ENCODE measurements around the gene CRMP1.
"Not testable (repeated sequence)": the region's sequence is repeated elsewhere in the genome, so short reads cannot be mapped to it uniquely, and the experiment has no call there.

The CRMP1 gene

GRCh38 chr4:5821665-5822358, 71.1 kb downstream of the CRMP1 start:
- Histone ChIP-seq H3K27me3 (ENCODE audit: control insufficient read depth, insufficient read depth, low read length) (no peaks in the 10 kb centered on the region), H3K4me1 (ENCODE audit: control insufficient read depth, insufficient read depth, low read length) (peaks cover 21% of the 10 kb centered on the region), H3K9me3 (ENCODE audit: control insufficient read depth, low read length) (no peaks in the 10 kb centered on the region), H3K4me3 (ENCODE audit: low read length) (no peak overlapping the region), H3K36me3 (ENCODE audit: control insufficient read depth, insufficient read depth, low read length) (no peaks in the 10 kb centered on the region), H3K9ac (ENCODE audit: low read length) (no peak overlapping the region)

- Histone ChIP-seq H3K27me3 (ENCODE audit: control insufficient read depth, insufficient read depth, low read length) (no peaks in the 10 kb centered on the region), H3K36me3 (ENCODE audit: control insufficient read depth, insufficient read depth, low read length) (no peaks in the 10 kb centered on the region), H3K9ac (ENCODE audit: low read length) (no peak overlapping the region), H3K4me1 (ENCODE audit: control insufficient read depth, insufficient read depth, low read length) (peaks cover under 1% of the 10 kb centered on the region), H3K4me3 (ENCODE audit: low read length) (no peak overlapping the region), H3K9me3 (ENCODE audit: control insufficient read depth, low read length) (no peaks in the 10 kb centered on the region)
Observed at GRCh38 chr4:5816851-5817375, 76.0 kb downstream of the CRMP1 start.

- no peaks in the 10 kb centered on the region for H3K27me3 ChIP-seq (ENCODE audit: control insufficient read depth, insufficient read depth, low read length)
- no peaks in the 10 kb centered on the region for H3K36me3 ChIP-seq (ENCODE audit: control insufficient read depth, insufficient read depth, low read length)
- H3K4me1 ChIP-seq (ENCODE audit: control insufficient read depth, insufficient read depth, low read length), result no peaks in the 10 kb centered on the region
- no peak overlapping the region for H3K4me3 ChIP-seq (ENCODE audit: low read length)
- H3K9ac ChIP-seq (ENCODE audit: low read length), result no peak overlapping the region
- H3K9me3 ChIP-seq (ENCODE audit: control insufficient read depth, low read length), result no peaks in the 10 kb centered on the region
Observed at GRCh38 chr4:5816101-5816500, 76.8 kb downstream of the CRMP1 start.

GRCh38 chr4:5815641-5816040, 77.2 kb downstream of the CRMP1 start:
- no peak overlapping the region for H3K4me3 ChIP-seq (ENCODE audit: low read length)
- no peaks in the 10 kb centered on the region for H3K36me3 ChIP-seq (ENCODE audit: control insufficient read depth, insufficient read depth, low read length)
- no peaks in the 10 kb centered on the region for H3K27me3 ChIP-seq (ENCODE audit: control insufficient read depth, insufficient read depth, low read length)
- H3K9me3 ChIP-seq (ENCODE audit: control insufficient read depth, low read length), result no peaks in the 10 kb centered on the region
- H3K4me1 ChIP-seq (ENCODE audit: control insufficient read depth, insufficient read depth, low read length), result no peaks in the 10 kb centered on the region
- no peak overlapping the region for H3K9ac ChIP-seq (ENCODE audit: low read length)

- Histone ChIP-seq H3K36me3 (ENCODE audit: control insufficient read depth, insufficient read depth, low read length) (peaks cover 5% of the 10 kb centered on the region), H3K4me1 (ENCODE audit: control insufficient read depth, insufficient read depth, low read length) (no peaks in the 10 kb centered on the region), H3K4me3 (ENCODE audit: low read length) (no peak overlapping the region), H3K27me3 (ENCODE audit: control insufficient read depth, insufficient read depth, low read length) (no peaks in the 10 kb centered on the region), H3K9me3 (ENCODE audit: control insufficient read depth, low read length) (no peaks in the 10 kb centered on the region), H3K9ac (ENCODE audit: low read length) (no peak overlapping the region)
Observed at GRCh38 chr4:5814421-5814820, 78.5 kb downstream of the CRMP1 start.

GRCh38 chr4:5813882-5814255, 79.0 kb downstream of the CRMP1 start:
- Histone ChIP-seq H3K36me3 (ENCODE audit: control insufficient read depth, insufficient read depth, low read length) (peaks cover 5% of the 10 kb centered on the region), H3K4me1 (ENCODE audit: control insufficient read depth, insufficient read depth, low read length) (no peaks in the 10 kb centered on the region), H3K9me3 (ENCODE audit: control insufficient read depth, low read length) (no peaks in the 10 kb centered on the region), H3K27me3 (ENCODE audit: control insufficient read depth, insufficient read depth, low read length) (no peaks in the 10 kb centered on the region), H3K4me3 (ENCODE audit: low read length) (no peak overlapping the region), H3K9ac (ENCODE audit: low read length) (no peak overlapping the region)

- H3K9ac ChIP-seq (ENCODE audit: low read length), result no peak overlapping the region
- no peak overlapping the region for H3K4me3 ChIP-seq (ENCODE audit: low read length)
- H3K9me3 ChIP-seq (ENCODE audit: control insufficient read depth, low read length), result no peaks in the 10 kb centered on the region
- H3K27me3 ChIP-seq (ENCODE audit: control insufficient read depth, insufficient read depth, low read length), result no peaks in the 10 kb centered on the region
- H3K4me1 ChIP-seq (ENCODE audit: control insufficient read depth, insufficient read depth, low read length), result no peaks in the 10 kb centered on the region
- H3K36me3 ChIP-seq (ENCODE audit: control insufficient read depth, insufficient read depth, low read length), result peaks cover 5% of the 10 kb centered on the region
Observed at GRCh38 chr4:5812506-5813229, 80.2 kb downstream of the CRMP1 start.

- H3K9me3 ChIP-seq (ENCODE audit: control insufficient read depth, low read length); H3K36me3 ChIP-seq (ENCODE audit: control insufficient read depth, insufficient read depth, low read length); H3K27me3 ChIP-seq (ENCODE audit: control insufficient read depth, insufficient read depth, low read length); H3K4me1 ChIP-seq (ENCODE audit: control insufficient read depth, insufficient read depth, low read length); H3K4me3 ChIP-seq (ENCODE audit: low read length); H3K9ac ChIP-seq (ENCODE audit: low read length): not testable (repeated sequence)
Observed at GRCh38 chr4:5812057-5812456, 80.8 kb downstream of the CRMP1 start.

GRCh38 chr4:5810770-5811430, 82.0 kb downstream of the CRMP1 start:
- Histone ChIP-seq H3K9me3 (ENCODE audit: control insufficient read depth, low read length) (no peaks in the 10 kb centered on the region), H3K4me1 (ENCODE audit: control insufficient read depth, insufficient read depth, low read length) (no peaks in the 10 kb centered on the region), H3K36me3 (ENCODE audit: control insufficient read depth, insufficient read depth, low read length) (peaks cover 5% of the 10 kb centered on the region), H3K9ac (ENCODE audit: low read length) (no peak overlapping the region), H3K27me3 (ENCODE audit: control insufficient read depth, insufficient read depth, low read length) (no peaks in the 10 kb centered on the region), H3K4me3 (ENCODE audit: low read length) (no peak overlapping the region)

- Histone ChIP-seq H3K9me3 (ENCODE audit: control insufficient read depth, low read length) (no peaks in the 10 kb centered on the region), H3K27me3 (ENCODE audit: control insufficient read depth, insufficient read depth, low read length) (no peaks in the 10 kb centered on the region), H3K4me3 (ENCODE audit: low read length) (no peak overlapping the region), H3K36me3 (ENCODE audit: control insufficient read depth, insufficient read depth, low read length) (peaks cover 5% of the 10 kb centered on the region), H3K4me1 (ENCODE audit: control insufficient read depth, insufficient read depth, low read length) (no peaks in the 10 kb centered on the region), H3K9ac (ENCODE audit: low read length) (no peak overlapping the region)
Observed at GRCh38 chr4:5810151-5810550, 82.7 kb downstream of the CRMP1 start.

- no peaks in the 10 kb centered on the region for H3K27me3 ChIP-seq (ENCODE audit: control insufficient read depth, insufficient read depth, low read length)
- no peak overlapping the region for H3K9ac ChIP-seq (ENCODE audit: low read length)
- H3K36me3 ChIP-seq (ENCODE audit: control insufficient read depth, insufficient read depth, low read length), result peaks cover 5% of the 10 kb centered on the region
- H3K4me3 ChIP-seq (ENCODE audit: low read length), result no peak overlapping the region
- no peaks in the 10 kb centered on the region for H3K4me1 ChIP-seq (ENCODE audit: control insufficient read depth, insufficient read depth, low read length)
- H3K9me3 ChIP-seq (ENCODE audit: control insufficient read depth, low read length), result no peaks in the 10 kb centered on the region
Observed at GRCh38 chr4:5809216-5809776, 83.6 kb downstream of the CRMP1 start.
